Endodermal cell (in vitro differentiated cells): ENCODE measurements around the gene CHRDL2. TPM values are rescaled to one million over a fixed set of nuclear protein-coding genes. Genes with fewer than 3 reads are reported as not detected.

ENCODE experiments used
- DNase-seq: peaks from one replicate; pipeline ENCODE4 v3.0.0-alpha.2; 2017
- H3K27ac ChIP-seq: 2 replicates; pipeline ENCODE4 v1.5.1; 2013; ENCODE audit warnings: mild to moderate bottlenecking, low read depth, low read length, moderate library complexity
- H3K27me3 ChIP-seq: 2 replicates; pipeline ENCODE4 v1.6.1; 2013; ENCODE audit warnings: mild to moderate bottlenecking, low read length, moderate library complexity; ENCODE audit not compliant: insufficient read depth, control insufficient read depth, poor library complexity, severe bottlenecking
- H3K36me3 ChIP-seq: 2 replicates; pipeline ENCODE4 v1.7.0; 2013; ENCODE audit warnings: mild to moderate bottlenecking, low read length, moderate library complexity; ENCODE audit not compliant: control insufficient read depth, insufficient read depth
- H3K4me1 ChIP-seq: one replicate; pipeline ENCODE4 v1.7.0; 2013; ENCODE audit warnings: low read length; ENCODE audit not compliant: control insufficient read depth, insufficient read depth
- H3K4me3 ChIP-seq: 2 replicates; pipeline ENCODE4 v1.5.1; 2013; ENCODE audit warnings: mild to moderate bottlenecking, low read length, moderate library complexity
- H3K9ac ChIP-seq: 2 replicates; pipeline ENCODE4 v1.6.1; 2013; ENCODE audit warnings: mild to moderate bottlenecking, low read length, moderate library complexity; ENCODE audit not compliant: poor library complexity, severe bottlenecking; ENCODE audit errors: extremely low read depth
- H3K9me3 ChIP-seq: 2 replicates; pipeline ENCODE4 v1.6.1; 2013; ENCODE audit warnings: mild to moderate bottlenecking, low read length, moderate library complexity; ENCODE audit not compliant: control insufficient read depth
- H3K27ac Mint-ChIP-seq: 2 replicates; pipeline ENCODE4 v1.8.0; 2020; ENCODE audit warnings: mixed read lengths
- H3K27me3 Mint-ChIP-seq: 2 replicates; pipeline ENCODE4 v1.8.0; 2021; ENCODE audit warnings: mild to moderate bottlenecking, mixed read lengths; ENCODE audit not compliant: insufficient read depth
- H3K36me3 Mint-ChIP-seq: 2 replicates; pipeline ENCODE4 v1.8.0; 2020; ENCODE audit warnings: low read depth, mixed read lengths
- H3K4me1 Mint-ChIP-seq: 2 replicates; pipeline ENCODE4 v1.8.0; 2020; ENCODE audit warnings: mixed read lengths
- H3K4me3 Mint-ChIP-seq: 2 replicates; pipeline ENCODE4 v1.8.0; 2020; ENCODE audit warnings: mild to moderate bottlenecking, moderate library complexity, mixed read lengths
- H3K9me3 Mint-ChIP-seq: 2 replicates; pipeline ENCODE4 v1.8.0; 2020; ENCODE audit warnings: mild to moderate bottlenecking, mixed read lengths
- WGBS, 2 experiments: methylation state at CpG; one replicate each; pipeline versions ENCODE4 v1.1.5 to v1.1.7; 2013; ENCODE audit warnings: missing lambda C conversion rate in 2 of 2, mixed read lengths in 1 of 2; ENCODE audit not compliant: insufficient coverage in 1 of 2, insufficient read length in 1 of 2; 5-methylcytosine and 5-hydroxymethylcytosine counted together
- total RNA-seq, 2 donors: library from RNA; stranded (reverse); fragmentation: NEBNext Ultra II Directional in 1 of 2; extraction: Animal tissue kit (Norgen Biotek cat#: 25700) in 1 of 2; gene quantifications; 2 replicates in 1 of 2; 3 replicates in 1 of 2; pipeline ENCODE4 v1.2.1, GENCODE V29; 2021
- TF ChIP-seq, protein P1 (sequence below): fragments of 200-600 bp; sonication (generic); conservative IDR thresholded peaks from 2 replicates; pipeline ENCODE4 v1.5.0; 2021; ENCODE audit warnings: antibody characterized with exemption, mild to moderate bottlenecking

The CHRDL2 gene
- total RNA-seq, 2 donors from 2014 or later, result 0.44 to 1.2 TPM

DNA sequence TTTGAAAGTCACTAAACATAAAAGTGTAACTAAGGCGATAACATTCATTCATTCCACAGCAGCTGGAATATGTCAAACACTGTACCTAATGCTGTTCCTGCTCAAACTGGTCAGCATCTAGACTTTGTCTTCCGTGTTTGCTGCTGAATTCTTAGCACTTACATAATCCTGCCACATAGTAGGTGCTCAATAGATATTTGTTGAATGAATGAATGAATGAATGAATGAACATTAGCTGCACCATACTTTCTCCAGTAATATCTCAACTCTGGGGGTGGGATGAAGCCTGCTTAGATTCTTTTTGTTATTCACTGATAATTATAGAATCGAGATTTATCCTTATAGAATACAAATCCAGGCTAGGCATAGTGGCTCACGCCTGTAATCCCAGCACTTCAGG is 10.8 kb upstream of the CHRDL2 start:
- H3K9ac ChIP-seq, result no peak overlapping the region
- Mint-ChIP-seq H3K9me3 (peaks cover 22% of the 10 kb centered on the region), H3K4me1 (peaks cover 6% of the 10 kb centered on the region), H3K27me3 (peaks cover 2% of the 10 kb centered on the region), H3K27ac (no peak overlapping the region), H3K36me3 (no peaks in the 10 kb centered on the region), H3K4me3 (no peak overlapping the region)
- no peak overlapping the region for H3K27ac ChIP-seq
- no peaks in the 10 kb centered on the region for H3K27me3 ChIP-seq
- TF ChIP-seq, protein P1, sequence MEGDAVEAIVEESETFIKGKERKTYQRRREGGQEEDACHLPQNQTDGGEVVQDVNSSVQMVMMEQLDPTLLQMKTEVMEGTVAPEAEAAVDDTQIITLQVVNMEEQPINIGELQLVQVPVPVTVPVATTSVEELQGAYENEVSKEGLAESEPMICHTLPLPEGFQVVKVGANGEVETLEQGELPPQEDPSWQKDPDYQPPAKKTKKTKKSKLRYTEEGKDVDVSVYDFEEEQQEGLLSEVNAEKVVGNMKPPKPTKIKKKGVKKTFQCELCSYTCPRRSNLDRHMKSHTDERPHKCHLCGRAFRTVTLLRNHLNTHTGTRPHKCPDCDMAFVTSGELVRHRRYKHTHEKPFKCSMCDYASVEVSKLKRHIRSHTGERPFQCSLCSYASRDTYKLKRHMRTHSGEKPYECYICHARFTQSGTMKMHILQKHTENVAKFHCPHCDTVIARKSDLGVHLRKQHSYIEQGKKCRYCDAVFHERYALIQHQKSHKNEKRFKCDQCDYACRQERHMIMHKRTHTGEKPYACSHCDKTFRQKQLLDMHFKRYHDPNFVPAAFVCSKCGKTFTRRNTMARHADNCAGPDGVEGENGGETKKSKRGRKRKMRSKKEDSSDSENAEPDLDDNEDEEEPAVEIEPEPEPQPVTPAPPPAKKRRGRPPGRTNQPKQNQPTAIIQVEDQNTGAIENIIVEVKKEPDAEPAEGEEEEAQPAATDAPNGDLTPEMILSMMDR, result no peak
- 96 to 100% methylated on average over 2 to 4 of the region's 4 CpGs for WGBS, 2 experiments
- H3K9me3 ChIP-seq, result peaks cover 15% of the 10 kb centered on the region
- H3K4me3 ChIP-seq, result no peak overlapping the region
- peaks cover under 1% of the 10 kb centered on the region for H3K4me1 ChIP-seq
- H3K36me3 ChIP-seq, result no peaks in the 10 kb centered on the region
- no peak for DNase-seq

DNA sequence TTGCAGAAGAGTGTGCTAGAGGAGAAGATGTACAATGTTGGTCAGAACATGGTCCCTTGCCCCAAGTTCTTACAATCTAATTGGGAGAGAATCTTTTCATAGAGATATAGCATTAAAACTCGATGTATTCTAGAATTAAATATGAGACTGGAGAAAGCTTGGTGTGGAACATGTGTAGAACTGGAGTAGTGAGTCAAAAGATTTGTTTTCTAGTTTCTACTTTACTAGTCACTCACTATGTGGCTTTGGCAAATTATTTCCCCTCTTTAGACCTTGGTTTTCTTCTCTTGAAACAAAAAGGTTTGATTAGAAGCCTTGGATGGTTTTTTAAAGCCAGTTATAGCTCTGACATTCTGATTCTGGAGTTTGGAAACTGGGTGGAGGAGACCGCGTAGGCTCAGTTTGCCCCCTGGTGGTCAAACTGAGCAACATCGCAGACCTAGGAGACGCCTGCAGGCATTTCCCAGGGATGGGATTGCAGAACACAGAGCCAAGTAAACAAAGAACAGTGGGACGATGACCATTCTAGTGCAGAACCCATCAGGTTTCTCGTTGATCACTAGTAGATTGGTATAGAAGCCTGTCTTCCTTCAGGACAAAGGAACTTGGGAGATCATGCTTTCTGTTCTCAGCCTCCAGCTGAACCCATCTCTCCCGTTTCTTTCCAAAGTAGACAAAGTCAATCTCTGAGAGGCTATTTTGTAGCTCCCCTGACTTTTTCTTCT is 8.5 kb upstream of the CHRDL2 start:
- Histone ChIP-seq H3K9me3 (peaks cover 15% of the 10 kb centered on the region), H3K36me3 (no peaks in the 10 kb centered on the region), H3K4me1 (no peaks in the 10 kb centered on the region), H3K27me3 (peaks cover 9% of the 10 kb centered on the region), H3K9ac (no peak overlapping the region), H3K4me3 (peak overlapping the region; percentile 51), H3K27ac (no peak overlapping the region)
- TF ChIP-seq, protein P1, result peak; percentile 92
- H3K4me3 Mint-ChIP-seq, result no peak overlapping the region
- H3K27me3 Mint-ChIP-seq, result peaks cover 13% of the 10 kb centered on the region
- H3K36me3 Mint-ChIP-seq, result no peaks in the 10 kb centered on the region
- no peaks in the 10 kb centered on the region for H3K4me1 Mint-ChIP-seq
- no peak overlapping the region for H3K27ac Mint-ChIP-seq
- WGBS, 2 experiments, result 34 to 35% methylated on average over 8 of the region's 8 CpGs
- peak; percentile 84 for DNase-seq
- peaks cover 20% of the 10 kb centered on the region for H3K9me3 Mint-ChIP-seq

DNA sequence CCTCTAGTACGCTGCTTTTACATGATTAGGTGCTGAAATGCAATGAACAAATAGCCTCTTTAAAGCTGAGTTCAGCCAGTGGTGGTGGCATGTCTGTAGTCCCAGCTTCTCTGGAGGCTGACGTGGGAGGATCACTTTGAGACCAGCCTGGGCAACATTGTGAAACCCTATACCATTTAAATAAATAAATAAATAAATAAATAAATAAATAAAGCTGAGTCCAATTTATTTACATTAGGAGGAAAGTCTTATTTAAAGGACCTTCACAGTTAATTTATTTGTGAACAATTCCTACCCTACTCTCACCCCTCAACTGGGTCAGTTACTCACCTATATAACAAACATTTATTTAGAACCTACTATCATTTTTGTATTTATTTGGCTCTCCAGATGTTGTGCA is 4.8 kb upstream of the CHRDL2 start:
- H3K9me3 Mint-ChIP-seq, result peaks cover 11% of the 10 kb centered on the region
- no peak for DNase-seq
- TF ChIP-seq, protein P1, result no peak
- H3K27me3 Mint-ChIP-seq, result peaks cover 43% of the 10 kb centered on the region
- Histone ChIP-seq H3K4me3 (no peak overlapping the region), H3K27ac (no peak overlapping the region), H3K36me3 (no peaks in the 10 kb centered on the region), H3K27me3 (peaks cover 46% of the 10 kb centered on the region), H3K9ac (no peak overlapping the region), H3K9me3 (peaks cover 10% of the 10 kb centered on the region), H3K4me1 (no peaks in the 10 kb centered on the region)
- H3K4me3 Mint-ChIP-seq, result no peak overlapping the region
- no peak overlapping the region for H3K27ac Mint-ChIP-seq
- 97 to 100% methylated on average over 1 to 2 of the region's 2 CpGs for WGBS, 2 experiments
- peaks cover 7% of the 10 kb centered on the region for H3K4me1 Mint-ChIP-seq
- no peaks in the 10 kb centered on the region for H3K36me3 Mint-ChIP-seq
